HL-60 (cell line): ENCODE measurements around the gene LIPC.

Source experiments
- CTCF ChIP-seq: IDR thresholded peaks from one replicate; pipeline ENCODE4 v1.5.1; 2011; ENCODE audit warnings: low read length, control low read depth, inconsistent platforms; ENCODE audit not compliant: insufficient read depth
- GABPA ChIP-seq: IDR thresholded peaks from 2 replicates; pipeline ENCODE4 v1.6.1; 2012; ENCODE audit warnings: low read depth
- POLR2AphosphoS5 ChIP-seq: IDR thresholded peaks from 2 replicates; pipeline ENCODE4 v1.6.1; 2012; ENCODE audit warnings: low read depth
- REST ChIP-seq: IDR thresholded peaks from 2 replicates; pipeline ENCODE4 v1.6.1; 2012; ENCODE audit warnings: low read depth; ENCODE audit not compliant: insufficient replicate concordance
- SPI1 ChIP-seq: IDR thresholded peaks from 2 replicates; pipeline ENCODE4 v1.6.1; 2012; ENCODE audit warnings: low read depth, mild to moderate bottlenecking, borderline replicate concordance

- no peak for TF ChIP-seq CTCF
- TF ChIP-seq SPI1 = no peak
- no peak for TF ChIP-seq POLR2AphosphoS5
- TF ChIP-seq GABPA = no peak
- no peak for TF ChIP-seq REST
These were observed 7.1 kb upstream of the LIPC start for GRCh38 chr15:58424722-58425121.
